ENCODE data around the gene ELOA2.
"Not testable (repeated sequence)": the region's sequence is repeated elsewhere in the genome, so short reads cannot be mapped to it uniquely, and the experiment has no call there.

DNA sequence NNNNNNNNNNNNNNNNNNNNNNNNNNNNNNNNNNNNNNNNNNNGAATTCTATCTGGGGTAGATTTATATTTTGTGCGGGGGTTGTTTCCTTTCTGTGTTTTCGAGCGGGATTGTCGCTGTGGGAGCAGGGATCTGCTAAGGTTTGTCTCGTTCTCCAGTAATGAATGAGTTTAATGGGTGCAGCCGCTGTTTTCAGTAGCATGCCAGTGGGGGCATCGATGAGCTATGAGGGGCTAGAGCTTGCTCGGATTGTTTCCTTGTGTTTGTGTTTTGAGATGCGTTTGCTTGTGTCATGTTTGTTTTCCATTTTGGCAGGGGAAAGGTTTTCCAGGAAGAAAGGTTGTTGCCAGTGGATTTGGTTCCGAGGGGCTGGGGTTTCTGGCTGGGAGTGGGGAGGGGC lies 15.6 kb downstream of the ELOA2 start:
- TF ChIP-seq, protein P1, sequence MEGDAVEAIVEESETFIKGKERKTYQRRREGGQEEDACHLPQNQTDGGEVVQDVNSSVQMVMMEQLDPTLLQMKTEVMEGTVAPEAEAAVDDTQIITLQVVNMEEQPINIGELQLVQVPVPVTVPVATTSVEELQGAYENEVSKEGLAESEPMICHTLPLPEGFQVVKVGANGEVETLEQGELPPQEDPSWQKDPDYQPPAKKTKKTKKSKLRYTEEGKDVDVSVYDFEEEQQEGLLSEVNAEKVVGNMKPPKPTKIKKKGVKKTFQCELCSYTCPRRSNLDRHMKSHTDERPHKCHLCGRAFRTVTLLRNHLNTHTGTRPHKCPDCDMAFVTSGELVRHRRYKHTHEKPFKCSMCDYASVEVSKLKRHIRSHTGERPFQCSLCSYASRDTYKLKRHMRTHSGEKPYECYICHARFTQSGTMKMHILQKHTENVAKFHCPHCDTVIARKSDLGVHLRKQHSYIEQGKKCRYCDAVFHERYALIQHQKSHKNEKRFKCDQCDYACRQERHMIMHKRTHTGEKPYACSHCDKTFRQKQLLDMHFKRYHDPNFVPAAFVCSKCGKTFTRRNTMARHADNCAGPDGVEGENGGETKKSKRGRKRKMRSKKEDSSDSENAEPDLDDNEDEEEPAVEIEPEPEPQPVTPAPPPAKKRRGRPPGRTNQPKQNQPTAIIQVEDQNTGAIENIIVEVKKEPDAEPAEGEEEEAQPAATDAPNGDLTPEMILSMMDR (IDR thresholded peaks at IDR 0.05; ENCODE audit: borderline replicate concordance, extremely low read depth, low read length, poor library complexity, severe bottlenecking), result not testable (repeated sequence)
- not testable (repeated sequence) for TF ChIP-seq EZH2 (IDR thresholded peaks at IDR 0.05; ENCODE audit: borderline replicate concordance, low read depth, low read length, severe bottlenecking)
